Prostate gland (tissue), 2 donors: ENCODE measurements around the gene PMP22. TPM values are rescaled to one million over a fixed set of nuclear protein-coding genes. Genes with fewer than 3 reads are reported as not detected.

Experiments used
- microRNA-seq: library from miRNA; unstranded; fragments of <30 nt; microRNA quantifications from one replicate; pipeline ENCODE4, GENCODE V29; 2016
- small RNA-seq, 2 donors: library from RNA; depleted of rRNA; stranded (forward); fragments of <200 nt; gene quantifications; one replicate each; pipeline ENCODE3, GENCODE V24; 2016
- total RNA-seq, 2 donors: library from RNA; depleted of rRNA; stranded (reverse); fragments of >200 nt; gene quantifications; one replicate each; pipeline ENCODE4 v1.1.0, GENCODE V29; 2016

Gene PMP22
- total RNA-seq, 2 donors from 2014 or later, result 22.5 to 76.1 TPM

Small RNA genes lying within 50 kb of the gene (microRNA-seq; reads per million reads assigned to microRNA genes)
- 0.50 reads per million for gene MIR4731

Small RNA genes lying within 50 kb of the gene (small RNA-seq; reads per million reads assigned to genes)
- gene MIR4731 (0 reads per million in 2 donors), gene RNU6-799P (0 reads per million in 2 donors)

Other genes with a start within 250 kb of the PMP22 start
- gene TEKT3, start 76.3 kb upstream of the PMP22 start, total RNA-seq, result 1 to 10 TPM in 1 of 2 donors, not detected in 1; 3.2 TPM
- 10 to 100 TPM in 1 of 2 donors, 1 to 10 TPM in 1; 8.5 to 13.0 TPM for gene CDRT4, start 202.3 kb upstream of the PMP22 start, total RNA-seq